ENCODE data around the gene NTHL1. TPM values are rescaled to one million over a fixed set of nuclear protein-coding genes. Genes with fewer than 3 reads are reported as not detected.

NTHL1 gene
- total RNA-seq, 1 experiment from 2014 or later = 47.3 TPM

GRCh38 chr16:2042986-2043666, 4.5 kb downstream of the NTHL1 start:
- DNase-seq = peak in 1 of 2 experiments; percentile 79
- ChIA-PET CTCF (interaction anchor here (0.6 kb wide), 1 partner anchor 97 kb away, joined by 4 read pairs; no protein-coding TSS in a partner anchor), POLR2A (ENCODE audit: unreplicated experiment) (interaction anchor here (0.5 to 0.6 kb wide), 2 partner anchors 35 to 64 kb away, joined by 3 read pairs; no protein-coding TSS in a partner anchor)
- Histone ChIP-seq H3K4me1 (replicated peaks; ENCODE audit: insufficient read depth) (peaks cover 53% of the 10 kb centered on the region), H3K9me2 (ENCODE audit: insufficient read depth) (no peaks in the 10 kb centered on the region), H3K27me3 (ENCODE audit: insufficient read depth, low read depth) (no peaks in the 10 kb centered on the region), H3K4me3 (no peak overlapping the region), H3K9me3 (ENCODE audit: insufficient read depth, low read depth) (no peaks in the 10 kb centered on the region), H3K27ac (no peak overlapping the region), H2AFZ (no peak overlapping the region), H3K36me3 (ENCODE audit: low read depth) (no peaks in the 10 kb centered on the region), H4K20me1 (ENCODE audit: insufficient read depth) (no peaks in the 10 kb centered on the region), H3K4me2 (peak overlapping the region; percentile 42; the same call in 1 of the 2 replicates), H3K79me2 (ENCODE audit: low read depth) (peaks cover 10% of the 10 kb centered on the region), H3F3A (ENCODE audit: insufficient read depth, low read depth) (peaks cover 38% of the 10 kb centered on the region)
- intact Hi-C loops (cut with micrococcal nuclease; ENCODE audit: unreplicated experiment) = loop anchor here (1.0 to 10.0 kb wide), 3 partner anchors 8 to 562 kb away; no protein-coding TSS in a partner anchor
- BruUV-seq (replicated peaks) = no TSS peak
- TF ChIP-seq CTCF (conservative IDR thresholded peaks at IDR 0.05) = no peak

GRCh38 chr16:2042171-2042985, 5.3 kb downstream of the NTHL1 start:
- BruUV-seq (replicated peaks) = no TSS peak
- H3K27ac ChIP-seq = peak overlapping the region; percentile 95
- DNase-seq = peak in 1 of 2 experiments; percentile 65
- no peaks in the 10 kb centered on the region for H3K9me3 ChIP-seq (ENCODE audit: insufficient read depth, low read depth)
- H2AFZ ChIP-seq = no peak overlapping the region
- no peaks in the 10 kb centered on the region for H3K36me3 ChIP-seq (ENCODE audit: low read depth)
- H3F3A ChIP-seq (ENCODE audit: insufficient read depth, low read depth) = peaks cover 38% of the 10 kb centered on the region
- H4K20me1 ChIP-seq (ENCODE audit: insufficient read depth) = no peaks in the 10 kb centered on the region
- H3K9me2 ChIP-seq (ENCODE audit: insufficient read depth) = no peaks in the 10 kb centered on the region
- POLR2A ChIA-PET (ENCODE audit: unreplicated experiment) = interaction anchor here (0.5 to 0.6 kb wide), 2 partner anchors 71 to 1678 kb away, joined by 3 to 8 read pairs; no protein-coding TSS in a partner anchor
- H3K79me2 ChIP-seq (ENCODE audit: low read depth) = peaks cover 9% of the 10 kb centered on the region
- no peak overlapping the region for H3K4me3 ChIP-seq
- intact Hi-C loops (cut with micrococcal nuclease; ENCODE audit: unreplicated experiment) = loop anchor here (10.0 kb wide), 1 partner anchor 562 kb away; no protein-coding TSS in a partner anchor
- TF ChIP-seq CTCF (conservative IDR thresholded peaks at IDR 0.05) (no peak), EZH2 (IDR thresholded peaks at IDR 0.05; ENCODE audit: low read depth) (no peak)
- H3K4me2 ChIP-seq = peak overlapping the region; percentile 71
- CTCF ChIA-PET = no interaction called here
- no peaks in the 10 kb centered on the region for H3K27me3 ChIP-seq (ENCODE audit: insufficient read depth, low read depth)
- peaks cover 53% of the 10 kb centered on the region for H3K4me1 ChIP-seq (replicated peaks; ENCODE audit: insufficient read depth)

- intact Hi-C loops (cut with micrococcal nuclease; ENCODE audit: unreplicated experiment) = loop anchor here (10.0 kb wide), 1 partner anchor 564 kb away; no protein-coding TSS in a partner anchor
- POLR2A ChIA-PET (ENCODE audit: unreplicated experiment) = interaction anchor here (0.6 to 0.9 kb wide), 8 partner anchors 18 to 1741 kb away, joined by 3 to 14 read pairs (median 3); partner anchors contain the start of genes TRAF7, UQCC4 and ZNF213
- peak; percentile 94 to 96 for DNase-seq
- Histone ChIP-seq H3K27me3 (ENCODE audit: insufficient read depth, low read depth) (no peaks in the 10 kb centered on the region), H3K9me2 (ENCODE audit: insufficient read depth) (no peaks in the 10 kb centered on the region), H4K20me1 (ENCODE audit: insufficient read depth) (no peaks in the 10 kb centered on the region), H3K27ac (peak overlapping the region; percentile 95), H3K4me1 (replicated peaks; ENCODE audit: insufficient read depth) (peaks cover 45% of the 10 kb centered on the region), H3K4me3 (no peak overlapping the region), H3K9me3 (ENCODE audit: insufficient read depth, low read depth) (no peaks in the 10 kb centered on the region), H3K4me2 (peak overlapping the region; percentile 71), H2AFZ (peak overlapping the region; percentile 65; the same call in 1 of the 2 replicates), H3K36me3 (ENCODE audit: low read depth) (no peaks in the 10 kb centered on the region), H3K79me2 (ENCODE audit: low read depth) (no peaks in the 10 kb centered on the region; the same call in 1 of the 2 replicates), H3F3A (ENCODE audit: insufficient read depth, low read depth) (peaks cover 32% of the 10 kb centered on the region)
- CTCF ChIA-PET = interaction anchor here (0.6 to 0.9 kb wide), 3 partner anchors 14 to 154 kb away, joined by 3 to 12 read pairs (median 8); partner anchors contain the start of gene NHERF2
- no TSS peak for BruUV-seq (replicated peaks)
- TF ChIP-seq CTCF (conservative IDR thresholded peaks at IDR 0.05) (no peak), EZH2 (IDR thresholded peaks at IDR 0.05; ENCODE audit: low read depth) (no peak)
These were observed 6.7 kb downstream of the NTHL1 start for GRCh38 chr16:2040787-2041522.

Data from PC-9 (cell line).